Loucy (cell line): Measurements from ENCODE around the gene ST8SIA5.

Experiments
- CTCF ChIP-seq: fragments of 200-600 bp; sonication (generic); conservative IDR thresholded peaks from 2 replicates; pipeline ENCODE4 v1.5.1; 2014; ENCODE audit warnings: mild to moderate bottlenecking, antibody characterized with exemption, low read length
- EZH2phosphoT487 ChIP-seq: fragments of 200-600 bp; IDR thresholded peaks from 2 replicates; pipeline ENCODE4 v1.6.1; 2018; ENCODE audit warnings: antibody characterized with exemption, mild to moderate bottlenecking, moderate library complexity, borderline replicate concordance

- TF ChIP-seq EZH2phosphoT487 (no peak), CTCF (no peak)
Observed at GRCh38 chr18:46736736-46737135, 20.1 kb downstream of the ST8SIA5 start.
